HT1080 (cell line): ENCODE measurements around the gene PCNX1. TPM values are rescaled to one million over a fixed set of nuclear protein-coding genes. Genes with fewer than 3 reads are reported as not detected.

Experiments
- DNase-seq: peaks from one replicate; pipeline ENCODE4 v3.0.0-alpha.2; 2015; ENCODE audit warnings: low read depth
- total RNA-seq: library from RNA; depleted of rRNA; stranded (reverse); fragments of >200 nt; shearing (Covaris generic); gene quantifications from 2 replicates; pipeline ENCODE4 v1.2.3, GENCODE V29; 2014

PCNX1 gene
- total RNA-seq, 1 experiment from 2014 or later: 27.7 TPM

DNA sequence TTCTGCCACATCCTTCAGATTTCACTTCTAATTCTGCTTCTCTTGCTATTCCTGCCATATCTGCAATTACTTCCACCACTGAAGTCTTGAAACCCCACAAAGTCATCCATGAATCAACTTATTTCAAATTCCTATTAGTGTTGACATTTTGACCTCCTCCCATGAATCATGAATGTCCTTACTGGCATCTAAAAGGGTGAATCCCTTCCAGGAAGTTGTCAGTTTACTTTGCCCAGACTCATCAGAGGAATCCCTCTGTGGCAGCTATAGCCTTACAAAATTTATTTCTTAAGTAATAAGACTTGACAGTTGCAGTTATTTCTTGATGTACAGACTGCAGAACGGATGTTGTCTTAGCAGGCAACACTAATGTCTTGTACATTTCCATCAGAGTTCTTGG, 162.9 kb downstream of the PCNX1 start:
- peak; percentile 72 for DNase-seq

DNA sequence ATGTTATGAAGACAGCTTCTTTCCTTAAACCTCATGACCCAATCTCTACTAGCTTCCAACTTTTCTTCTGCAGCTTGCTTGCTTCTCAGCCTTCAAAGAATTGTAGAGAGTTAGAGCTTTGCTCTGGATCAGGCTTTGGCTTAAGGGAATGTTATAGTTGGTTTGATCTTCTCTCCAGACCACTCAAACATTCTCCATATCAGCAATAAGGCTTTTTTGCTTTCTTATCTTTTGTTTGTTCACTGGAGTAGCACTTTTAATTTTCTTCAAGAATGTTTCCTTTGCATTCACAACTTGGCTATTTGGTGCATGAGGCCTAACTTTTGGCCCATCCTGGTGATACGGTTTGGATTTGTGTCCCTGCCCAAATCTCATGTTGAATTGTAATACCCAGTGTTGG, 163.8 kb downstream of the PCNX1 start:
- DNase-seq: no peak

DNA sequence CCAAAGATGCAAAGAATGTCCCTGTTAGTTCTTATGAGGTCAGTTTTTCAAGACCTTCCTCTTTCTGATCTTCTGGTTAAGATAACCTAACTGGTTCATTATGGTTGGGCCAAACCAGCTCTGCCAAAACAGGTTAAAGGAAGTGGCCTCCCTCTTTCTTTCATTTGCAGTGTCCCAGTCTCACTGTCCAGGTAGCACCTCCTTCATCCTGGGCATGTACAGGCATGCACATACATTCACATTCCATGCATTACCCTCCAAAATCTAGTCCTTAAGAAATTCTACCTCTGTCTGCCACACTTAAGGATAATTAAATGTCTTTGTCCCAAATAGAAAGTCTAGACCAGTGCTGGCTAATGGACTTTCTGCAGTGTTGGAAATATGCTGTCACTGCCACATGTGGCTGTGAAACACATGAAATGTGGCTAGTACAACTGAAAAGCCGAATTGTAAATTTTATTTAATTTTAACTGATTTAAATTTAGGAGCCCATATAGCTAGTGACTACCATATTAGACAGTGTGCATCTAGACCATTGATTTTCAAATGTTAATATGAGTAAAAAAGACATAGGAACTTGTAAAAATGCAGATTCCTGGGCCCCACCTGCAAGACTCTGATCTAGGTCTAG, 169.3 kb downstream of the PCNX1 start:
- DNase-seq: no peak

DNA sequence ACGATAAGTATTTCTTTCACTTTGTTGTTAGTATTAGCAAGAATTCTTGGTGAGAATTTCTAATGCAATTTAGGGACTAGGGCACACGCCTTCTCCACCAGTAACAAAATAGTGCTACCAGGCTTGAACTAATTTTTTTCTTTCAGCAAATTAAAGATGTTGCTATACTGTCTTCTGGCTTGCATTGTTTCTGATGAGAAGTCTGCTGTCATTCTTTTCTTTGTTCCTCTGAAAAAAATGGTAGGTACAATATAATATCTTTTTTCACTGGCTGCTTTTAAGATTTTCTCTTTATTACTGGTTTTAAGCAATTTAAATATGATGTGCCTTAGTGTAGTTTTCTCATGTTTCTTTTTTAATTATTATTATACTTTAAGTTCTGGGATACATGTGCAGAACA, 171.2 kb downstream of the PCNX1 start:
- no peak for DNase-seq

DNA sequence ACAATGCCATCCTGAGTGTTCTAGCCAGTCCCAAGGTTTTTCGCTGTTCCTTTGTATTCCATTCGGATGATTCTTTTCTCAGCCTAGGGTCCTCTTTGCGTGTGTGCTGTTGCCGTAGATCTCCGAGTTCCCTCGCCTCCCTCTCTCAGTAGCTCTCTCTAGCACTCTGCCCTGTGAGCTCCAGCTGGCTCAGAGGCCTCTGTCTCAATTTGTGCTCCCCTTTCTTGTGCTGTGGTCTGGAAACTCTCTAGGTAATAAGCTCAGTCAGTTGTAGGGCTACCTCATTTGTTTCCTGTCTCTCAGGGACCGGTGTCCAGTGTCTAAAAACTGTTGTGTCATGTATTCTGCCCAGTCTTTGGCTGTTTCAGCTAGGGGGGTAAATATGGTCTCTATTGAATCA, 179.3 kb downstream of the PCNX1 start:
- no peak for DNase-seq

DNA sequence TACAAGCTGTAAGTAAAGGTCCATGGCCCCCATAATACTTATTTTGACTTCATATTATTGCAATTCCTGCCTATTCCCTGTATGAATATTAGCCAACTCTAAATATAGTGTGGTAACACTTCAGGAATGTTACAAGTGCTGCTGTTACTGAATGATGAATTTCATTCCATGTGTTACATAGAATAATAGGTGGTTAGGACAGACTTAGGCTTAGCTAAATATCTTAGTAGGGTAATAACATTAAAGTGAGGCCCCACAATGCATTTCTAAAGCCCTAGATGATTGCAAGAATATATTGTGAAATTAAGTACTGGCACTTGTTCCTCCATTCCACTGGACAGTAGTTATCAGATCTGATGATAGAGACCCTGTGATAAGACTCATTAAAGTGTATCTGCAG, 182.7 kb downstream of the PCNX1 start:
- DNase-seq: no peak

DNA sequence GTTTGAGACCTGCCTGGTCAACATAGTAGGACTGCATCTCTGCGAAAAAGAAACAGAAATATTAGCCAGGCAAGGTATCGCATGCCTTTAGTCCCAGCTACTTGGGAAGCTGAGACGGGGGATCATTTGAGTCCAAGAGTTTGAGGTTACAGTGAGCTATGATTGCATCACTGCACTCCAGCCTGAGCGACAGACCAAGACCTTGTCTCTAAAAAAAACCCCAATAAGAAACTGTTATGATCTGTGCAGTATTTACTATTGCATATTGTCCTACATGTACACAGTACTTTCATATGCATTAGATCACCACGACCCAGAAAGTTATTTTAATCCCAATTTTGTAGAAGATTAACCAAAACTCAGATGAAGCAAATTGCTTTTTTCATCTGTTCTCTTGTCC, 187.5 kb downstream of the PCNX1 start:
- DNase-seq: no peak

DNA sequence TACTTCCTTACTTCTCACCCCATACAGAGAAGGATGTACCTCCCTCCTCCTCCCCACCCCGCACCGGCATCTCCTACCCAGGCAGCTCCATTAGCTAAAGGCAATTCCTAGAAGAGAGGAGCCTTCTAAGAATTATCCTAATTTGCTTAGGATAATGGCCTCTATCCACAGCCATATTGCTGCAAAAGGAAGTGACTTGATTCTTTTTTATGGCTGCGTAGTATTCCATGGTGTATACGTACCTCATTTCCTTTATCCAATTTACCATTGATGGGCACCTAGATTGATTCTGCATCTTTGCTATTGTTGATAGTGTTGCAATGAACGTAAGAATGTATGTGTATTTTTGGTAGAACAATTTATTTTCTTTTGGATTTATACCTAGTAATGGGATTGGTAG, 189.7 kb downstream of the PCNX1 start:
- no peak for DNase-seq

DNA sequence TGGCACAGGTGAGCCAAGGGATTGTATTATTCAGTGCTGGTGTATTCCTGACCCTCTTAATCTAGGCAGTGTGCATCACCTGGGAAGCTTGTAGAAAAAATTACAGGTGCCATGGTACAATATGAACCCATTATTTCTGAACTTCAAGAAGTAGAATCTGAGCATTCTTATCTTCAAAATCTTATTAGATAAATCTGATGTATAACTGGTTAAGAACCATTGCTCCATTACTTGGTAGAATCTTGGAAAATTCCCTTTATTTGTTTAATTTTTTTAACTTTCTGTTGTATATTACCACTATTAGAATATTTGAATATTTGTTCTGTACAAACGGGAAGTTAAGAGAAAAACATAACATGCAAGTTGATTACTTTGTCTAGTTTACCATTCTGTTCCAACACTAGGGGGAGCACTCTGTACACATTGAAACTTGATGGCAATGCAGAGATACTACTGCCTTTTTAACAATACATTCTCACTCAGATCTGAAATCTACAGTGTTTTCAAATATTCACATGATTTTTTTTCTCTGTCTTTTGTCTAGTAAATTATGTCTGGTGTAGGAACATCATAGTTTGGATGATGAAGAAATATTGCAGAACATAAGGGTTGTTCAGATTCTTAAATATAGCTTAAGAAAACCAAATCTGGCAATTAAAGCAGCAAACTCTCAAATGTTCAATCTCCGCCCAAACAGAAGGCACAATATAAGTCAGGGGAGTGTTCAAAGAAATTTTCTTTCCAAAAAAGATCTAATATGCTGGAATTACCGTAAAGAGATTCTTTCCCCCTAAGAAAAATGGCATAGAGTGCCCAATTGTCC, 196.6 kb downstream of the PCNX1 start:
- peak; percentile 50 for DNase-seq

DNA sequence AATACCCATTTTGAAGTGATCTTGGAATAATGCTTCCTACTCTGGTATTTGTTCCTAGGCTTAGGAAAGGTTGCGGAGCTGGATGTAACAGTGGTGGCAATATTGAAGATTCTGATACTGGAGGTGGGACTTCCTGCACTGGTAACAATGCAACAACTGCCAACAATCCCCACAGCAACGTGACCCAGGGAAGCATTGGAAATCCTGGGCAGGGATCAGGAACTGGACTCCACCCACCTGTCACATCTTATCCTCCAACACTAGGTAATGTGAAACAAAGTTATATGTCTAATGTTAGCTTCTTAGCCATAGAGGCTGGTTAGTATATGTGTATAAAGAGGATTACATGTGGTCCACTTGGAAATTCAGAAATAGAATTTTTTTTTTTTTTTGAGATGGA, 197.9 kb downstream of the PCNX1 start:
- DNase-seq: no peak

DNA sequence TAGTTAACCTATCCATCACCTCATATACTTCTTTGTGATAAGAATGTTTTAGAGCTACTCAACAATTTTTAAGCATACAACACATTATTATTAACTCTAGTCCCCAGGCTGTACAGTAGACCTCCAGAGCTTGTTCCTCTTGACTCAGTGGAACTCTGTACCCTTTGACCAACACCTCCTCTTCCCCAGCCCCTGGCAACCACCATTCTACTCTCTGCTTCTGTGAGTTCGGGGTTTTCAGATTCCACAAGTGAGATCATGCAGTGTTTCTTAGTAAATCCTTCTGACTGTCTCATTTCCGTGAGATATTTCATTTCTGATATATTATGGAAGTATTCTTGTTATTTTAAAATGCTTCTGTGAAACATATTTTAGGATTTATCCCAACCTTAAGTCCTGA, 200.7 kb downstream of the PCNX1 start:
- no peak for DNase-seq

DNA sequence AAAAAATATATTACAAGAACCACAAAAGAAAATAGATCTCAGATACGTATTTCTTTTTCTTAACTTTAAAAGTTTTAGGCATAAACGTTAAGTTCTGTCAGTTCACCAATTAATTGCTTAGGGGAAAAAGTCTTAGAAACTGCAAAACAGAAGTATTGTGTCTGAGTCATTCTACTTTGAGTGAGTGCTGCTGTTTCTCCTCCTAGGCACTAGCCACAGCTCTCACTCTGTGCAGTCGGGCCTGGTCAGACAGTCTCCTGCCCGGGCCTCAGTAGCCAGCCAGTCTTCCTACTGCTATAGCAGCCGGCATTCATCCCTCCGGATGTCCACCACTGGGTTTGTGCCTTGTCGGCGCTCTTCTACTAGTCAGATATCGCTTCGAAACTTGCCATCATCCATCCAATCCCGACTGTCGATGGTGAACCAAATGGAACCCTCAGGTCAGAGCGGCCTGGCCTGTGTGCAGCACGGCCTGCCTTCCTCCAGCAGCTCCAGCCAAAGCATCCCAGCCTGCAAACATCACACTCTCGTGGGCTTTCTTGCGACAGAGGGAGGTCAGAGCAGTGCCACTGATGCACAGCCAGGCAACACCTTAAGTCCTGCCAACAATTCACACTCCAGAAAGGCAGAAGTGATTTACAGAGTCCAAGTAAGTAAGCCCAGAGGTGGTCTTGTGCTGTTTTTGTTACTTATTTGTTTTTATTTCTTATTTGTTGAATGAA, 201.3 kb downstream of the PCNX1 start:
- no peak for DNase-seq

DNA sequence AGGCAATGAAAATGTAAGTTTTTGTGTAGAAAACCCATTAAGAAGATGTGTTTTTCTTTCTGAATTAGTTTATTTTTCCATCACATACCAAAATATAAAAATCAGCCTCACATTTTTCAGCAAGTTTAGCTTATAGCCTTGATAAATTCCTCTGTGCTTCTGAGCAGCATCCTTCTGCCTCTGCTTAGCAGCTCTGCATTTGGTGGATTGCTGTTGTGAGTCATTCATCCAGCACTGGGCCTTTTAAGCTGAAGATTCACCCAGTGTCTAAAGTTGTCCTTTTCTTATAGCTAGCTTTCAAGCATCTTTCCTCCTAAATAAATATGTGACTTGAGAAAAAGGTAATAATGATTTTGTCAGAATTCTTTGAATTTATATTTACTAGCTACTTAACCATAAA, 206.1 kb downstream of the PCNX1 start:
- DNase-seq: no peak

DNA sequence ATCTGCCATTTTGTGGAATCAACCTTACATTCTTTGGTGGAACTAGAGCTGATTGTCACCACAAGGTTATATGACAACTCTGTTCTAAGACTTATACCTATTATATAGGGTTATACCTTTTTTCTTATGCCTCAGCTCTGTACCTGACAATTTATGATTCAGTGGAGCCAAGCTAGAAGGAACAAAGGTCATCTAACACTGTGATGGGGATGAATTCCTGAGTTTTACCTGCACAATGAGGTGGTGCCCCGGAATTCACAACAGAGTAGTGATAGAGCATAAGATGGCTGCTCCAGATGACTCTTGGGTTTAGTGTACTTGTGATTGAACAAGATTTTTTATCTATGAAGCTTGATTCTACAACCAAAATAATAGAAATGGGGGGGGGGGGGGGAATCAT, 207.3 kb downstream of the PCNX1 start:
- DNase-seq: no peak

DNA sequence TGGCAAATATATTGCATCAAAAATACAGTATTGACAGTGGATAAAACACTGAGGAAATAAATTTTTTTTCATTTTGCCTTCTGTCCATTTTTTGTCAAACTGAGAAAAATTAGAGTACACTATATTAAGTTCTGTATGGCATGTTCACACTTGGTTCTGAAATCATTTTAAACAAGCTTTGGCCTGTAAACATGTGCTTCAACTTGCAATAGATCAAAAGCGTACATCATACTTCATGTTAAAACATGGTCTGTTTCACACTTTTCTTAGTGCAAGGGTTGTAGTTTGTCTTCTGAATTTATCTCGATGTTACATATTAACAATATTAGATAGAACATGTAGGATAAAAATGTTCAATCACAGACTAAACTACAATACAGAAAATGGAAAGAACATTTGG, 208.0 kb downstream of the PCNX1 start:
- DNase-seq: no peak

DNA sequence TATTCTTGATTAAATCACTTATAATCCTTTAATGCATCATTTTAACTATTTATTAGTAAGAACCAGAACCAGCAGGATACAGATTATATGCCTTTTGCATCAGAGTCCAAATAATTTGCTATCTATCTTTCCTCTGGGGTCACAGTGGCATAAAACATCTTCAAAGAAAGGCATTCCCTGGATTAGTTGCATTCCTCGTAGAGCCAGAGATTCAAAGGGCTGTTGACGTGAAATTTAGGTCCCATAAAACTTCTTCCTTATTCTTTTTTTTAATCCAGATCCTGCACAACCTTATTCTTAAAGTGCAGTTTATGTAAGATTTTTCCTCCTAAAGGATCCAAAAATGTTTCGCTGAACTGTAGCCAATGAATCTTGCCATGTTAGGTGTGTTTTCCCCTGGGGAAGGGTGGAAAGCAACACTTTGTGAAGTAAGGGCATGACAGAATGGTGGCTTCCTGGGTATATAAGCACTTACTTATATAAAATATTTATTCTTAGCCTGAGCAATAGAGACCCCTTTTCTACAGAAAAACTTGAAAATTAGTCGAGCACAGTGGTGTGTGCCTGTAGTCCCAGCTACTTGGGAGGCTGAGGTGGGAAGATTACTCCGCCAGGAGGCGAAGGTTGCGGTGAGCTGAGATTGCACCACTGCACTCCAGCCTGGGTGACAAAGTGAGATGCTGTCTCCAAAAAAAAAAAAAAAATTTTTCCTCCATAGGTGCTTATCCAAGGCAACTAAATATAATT, 208.7 kb downstream of the PCNX1 start:
- no peak for DNase-seq

DNA sequence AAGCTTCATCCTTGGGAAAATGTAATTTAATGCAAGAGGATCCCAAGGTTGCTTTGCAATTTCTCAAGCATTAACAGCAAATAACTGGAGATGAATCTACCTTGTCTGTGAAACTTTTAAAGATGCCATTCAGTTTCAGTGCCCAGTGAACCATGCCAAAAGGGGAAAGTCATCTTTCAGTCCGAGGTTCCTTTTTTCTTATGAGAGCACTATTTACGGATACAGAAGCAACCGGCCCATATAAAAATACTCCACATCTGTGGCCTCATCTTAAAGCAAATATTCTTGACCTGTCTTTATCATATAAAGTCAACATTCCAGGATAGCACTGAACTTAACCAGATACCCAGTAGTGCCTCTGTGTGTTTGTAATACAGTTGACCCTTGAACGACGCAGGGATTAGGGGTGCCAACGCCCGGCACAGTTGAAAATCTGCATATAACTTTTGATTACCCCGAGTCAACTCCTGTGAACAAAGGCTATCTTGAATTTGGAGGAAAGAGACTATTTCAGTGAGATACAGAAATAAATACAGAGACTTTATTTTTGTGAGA, 209.4 kb downstream of the PCNX1 start:
- DNase-seq: no peak

DNA sequence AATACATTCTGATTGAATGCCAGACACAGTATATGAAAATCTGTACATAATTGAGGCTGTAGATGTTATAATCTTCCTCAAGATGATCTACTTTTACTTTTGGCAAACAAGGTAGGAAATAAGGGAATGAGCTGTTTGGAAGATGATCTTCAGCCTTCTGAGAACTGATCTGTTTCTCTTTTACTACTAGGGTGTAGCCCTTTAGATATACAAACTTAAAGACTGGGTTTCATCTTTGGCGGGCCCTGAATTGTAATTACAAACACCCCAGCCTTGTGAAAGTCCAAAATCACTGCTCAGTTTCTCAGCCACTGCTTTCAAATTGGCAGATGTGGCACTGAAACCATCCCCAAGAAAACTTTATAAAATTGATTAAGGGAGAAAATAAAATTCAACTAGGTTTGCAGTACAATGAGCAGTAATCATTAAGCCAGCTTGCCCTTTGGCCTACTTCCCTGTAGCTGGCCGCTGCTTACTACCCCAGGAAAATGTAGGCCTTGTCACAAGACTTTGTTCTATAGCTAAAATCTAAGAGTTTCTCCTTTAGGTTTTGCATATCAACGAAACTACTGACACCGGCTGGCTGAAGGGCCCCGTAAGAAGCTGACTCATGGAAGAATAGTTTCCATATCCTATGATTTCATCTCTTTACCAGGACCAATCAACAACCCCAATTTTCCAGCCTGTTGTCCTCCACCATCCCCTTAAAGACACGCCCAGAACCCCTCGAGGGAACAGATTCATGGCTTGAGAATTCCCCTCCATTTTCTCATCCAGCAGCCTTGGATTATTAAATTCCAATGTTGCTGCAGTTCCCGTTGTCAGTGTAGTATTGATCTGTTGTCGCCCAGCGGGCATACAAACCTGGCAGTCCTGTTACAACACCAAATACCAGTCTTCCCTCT, 210.8 kb downstream of the PCNX1 start:
- peak; percentile 86 for DNase-seq

DNA sequence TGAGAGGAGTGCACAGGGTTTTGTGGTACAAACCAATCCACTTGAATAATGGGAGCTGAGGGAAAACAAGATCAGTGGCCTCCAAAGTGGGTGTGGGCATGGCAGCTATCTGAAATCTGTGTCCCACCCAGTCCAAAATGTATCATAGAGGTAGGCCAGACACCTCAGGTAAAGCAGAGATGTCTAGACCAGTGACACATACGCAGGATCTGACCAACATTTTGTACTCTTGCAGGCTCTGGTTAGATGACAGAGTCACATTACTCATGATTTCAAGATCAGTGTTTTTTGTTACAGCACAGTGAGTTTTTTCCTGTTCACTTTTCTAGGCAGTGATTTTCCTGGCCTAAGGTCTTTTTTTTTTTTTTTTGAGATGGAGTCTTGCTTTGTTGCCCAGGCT, 211.8 kb downstream of the PCNX1 start:
- peak; percentile 63 for DNase-seq

DNA sequence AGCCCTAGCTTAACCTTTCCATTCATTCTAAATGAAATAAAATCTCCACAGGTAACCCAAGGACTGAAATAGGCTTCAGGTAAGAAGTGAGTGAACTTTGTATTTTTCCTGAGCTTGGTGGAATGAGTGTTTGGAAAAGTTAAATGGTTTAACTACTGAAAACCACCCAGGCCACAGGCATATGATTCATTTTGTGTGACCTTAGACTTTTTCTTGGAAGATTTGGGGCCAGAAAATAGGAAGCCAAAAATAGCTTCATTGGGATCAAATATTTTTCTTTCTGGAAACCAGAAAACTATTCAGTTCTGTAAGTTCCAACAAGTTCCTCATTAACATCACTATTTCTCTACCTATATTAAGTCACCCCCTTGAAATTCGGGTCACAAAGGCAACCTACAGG, 212.6 kb downstream of the PCNX1 start:
- no peak for DNase-seq
